SK-N-SH (cell line): ENCODE measurements around the gene SH3BP4.

Experiments
- CTCF ChIP-seq: fragments of 200-600 bp; sonication (generic); IDR thresholded peaks from 2 replicates; pipeline ENCODE4 v1.6.1; 2017; ENCODE audit warnings: antibody characterized with exemption, mild to moderate bottlenecking, moderate library complexity
- EP300 ChIP-seq, 2 experiments: IDR thresholded peaks; 2 replicates each; pipeline versions ENCODE4 v1.4.0 to v1.6.1; 2012; ENCODE audit warnings: borderline replicate concordance in 1 of 2, low read depth in 1 of 2, low read length in 1 of 2
- EZH2phosphoT487 ChIP-seq: fragments of 200-600 bp; sonication (generic); IDR thresholded peaks from 2 replicates; pipeline ENCODE4 v1.6.1; 2017; ENCODE audit warnings: low read depth, mixed run types, mild to moderate bottlenecking, antibody characterized with exemption, moderate library complexity, borderline replicate concordance
- GATA2 ChIP-seq: sonication (generic); formaldehyde crosslinking; IDR thresholded peaks from 2 replicates; pipeline ENCODE4 v1.5.0; 2020; ENCODE audit warnings: mild to moderate bottlenecking, missing genetic modification reagents
- MXI1 ChIP-seq: IDR thresholded peaks from 2 replicates; pipeline ENCODE4 v1.6.1; 2012; ENCODE audit warnings: mild to moderate bottlenecking, low read depth, low read length, improper control_type of control experiment
- POLR2AphosphoS5 ChIP-seq: IDR thresholded peaks from 2 replicates; pipeline ENCODE4 v1.6.1; 2012; ENCODE audit warnings: low read depth, low read length
- RAD21 ChIP-seq: IDR thresholded peaks from 2 replicates; pipeline ENCODE4 v1.6.1; 2012; ENCODE audit warnings: mild to moderate bottlenecking, low read length
- TAF1 ChIP-seq: IDR thresholded peaks from 2 replicates; pipeline ENCODE4 v1.6.1; 2012; ENCODE audit warnings: low read depth, mild to moderate bottlenecking, low read length, moderate library complexity, borderline replicate concordance
- TEAD4 ChIP-seq: IDR thresholded peaks from 2 replicates; pipeline ENCODE4 v1.4.0; 2012; ENCODE audit warnings: mild to moderate bottlenecking, borderline replicate concordance; ENCODE audit not compliant: insufficient read depth

GRCh38 chr2:235052514-235053354 lies 100.9 kb downstream of the SH3BP4 start:
- TF ChIP-seq CTCF (no peak), RAD21 (no peak), EZH2phosphoT487 (no peak), TAF1 (no peak), EP300 (IDR thresholded peaks at IDR 0.05; ENCODE audit: borderline replicate concordance in 1 of 2, low read depth in 1 of 2, low read length in 1 of 2) (no peak), POLR2AphosphoS5 (no peak), GATA2 (no peak), MXI1 (no peak), TEAD4 (no peak)
